Measurements from ENCODE around the gene DBP. TPM values are rescaled to one million over a fixed set of nuclear protein-coding genes. Genes with fewer than 3 reads are reported as not detected.

DBP gene
- total and polyA plus RNA-seq, 9 donors = 19.7 to 69.8 (median 29.0) TPM

DNA sequence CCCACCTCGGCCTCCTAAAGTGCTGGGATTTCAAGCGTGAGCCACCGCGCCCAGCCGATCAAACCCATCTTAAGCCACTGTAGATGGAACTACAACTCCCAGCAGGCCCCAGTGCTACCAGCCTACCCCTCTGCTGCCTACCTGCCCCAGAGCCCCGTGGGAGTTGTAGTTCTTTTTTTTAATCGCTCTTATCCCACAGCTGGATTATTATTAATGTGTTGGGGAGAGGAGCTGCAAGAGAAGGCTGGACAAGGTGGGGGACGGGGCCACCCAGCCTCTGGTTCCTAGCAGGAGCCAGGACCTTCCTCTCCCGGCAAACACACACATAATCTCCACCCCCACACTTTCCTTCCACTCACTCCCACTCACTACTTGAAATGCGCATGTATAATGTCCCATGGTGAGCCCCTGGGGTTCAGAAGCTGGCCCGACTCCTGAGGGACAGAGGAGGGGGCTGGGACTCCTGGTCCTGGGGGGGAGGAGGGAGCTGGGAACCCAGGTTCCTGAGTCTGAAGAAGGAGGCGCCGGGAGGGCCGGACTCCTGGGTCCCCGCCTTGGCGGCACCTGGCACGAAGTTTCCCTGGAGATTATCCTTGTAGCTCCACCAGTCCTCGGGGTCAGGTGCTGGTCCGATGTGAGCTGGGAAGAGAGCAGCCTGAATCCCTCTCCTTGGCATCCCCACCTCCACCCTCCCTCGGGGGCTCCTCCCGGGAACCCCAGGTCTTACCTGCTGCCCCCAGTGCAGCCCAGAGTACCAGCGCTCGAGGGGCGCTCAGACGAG, 7.8 kb upstream of the DBP start:
- Histone ChIP-seq H3K4me3 (peak overlapping the region; percentile 56), H3K36me3 (no peaks in the 10 kb centered on the region), H3K27me3 (no peaks in the 10 kb centered on the region), H3K27ac (peak overlapping the region; percentile 92 to 97), H3K4me1 (ENCODE audit: insufficient read depth) (peaks cover 4% of the 10 kb centered on the region), H3K9me3 (no peaks in the 10 kb centered on the region)
- TF ChIP-seq, protein P1, sequence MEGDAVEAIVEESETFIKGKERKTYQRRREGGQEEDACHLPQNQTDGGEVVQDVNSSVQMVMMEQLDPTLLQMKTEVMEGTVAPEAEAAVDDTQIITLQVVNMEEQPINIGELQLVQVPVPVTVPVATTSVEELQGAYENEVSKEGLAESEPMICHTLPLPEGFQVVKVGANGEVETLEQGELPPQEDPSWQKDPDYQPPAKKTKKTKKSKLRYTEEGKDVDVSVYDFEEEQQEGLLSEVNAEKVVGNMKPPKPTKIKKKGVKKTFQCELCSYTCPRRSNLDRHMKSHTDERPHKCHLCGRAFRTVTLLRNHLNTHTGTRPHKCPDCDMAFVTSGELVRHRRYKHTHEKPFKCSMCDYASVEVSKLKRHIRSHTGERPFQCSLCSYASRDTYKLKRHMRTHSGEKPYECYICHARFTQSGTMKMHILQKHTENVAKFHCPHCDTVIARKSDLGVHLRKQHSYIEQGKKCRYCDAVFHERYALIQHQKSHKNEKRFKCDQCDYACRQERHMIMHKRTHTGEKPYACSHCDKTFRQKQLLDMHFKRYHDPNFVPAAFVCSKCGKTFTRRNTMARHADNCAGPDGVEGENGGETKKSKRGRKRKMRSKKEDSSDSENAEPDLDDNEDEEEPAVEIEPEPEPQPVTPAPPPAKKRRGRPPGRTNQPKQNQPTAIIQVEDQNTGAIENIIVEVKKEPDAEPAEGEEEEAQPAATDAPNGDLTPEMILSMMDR (IDR thresholded peaks at IDR 0.05) = no peak
- TF ChIP-seq POLR2A (IDR thresholded peaks at IDR 0.05) = peak; percentile 39
- 1 to 3% (median 1%) methylated on average over 25 of the region's 25 CpGs for WGBS, 3 donors
- DNase-seq = peak; percentile 79 to 87 (median 82)
- intact Hi-C loops (cut with DNase I) = loop anchor here in 2 of 4 donors (5.0 to 10.0 kb wide), 3 partner anchors 70 to 322 kb away; partner anchors contain the start of genes FTL (in 1 of the 2) and MAMSTR (in 1 of the 2)

DNA sequence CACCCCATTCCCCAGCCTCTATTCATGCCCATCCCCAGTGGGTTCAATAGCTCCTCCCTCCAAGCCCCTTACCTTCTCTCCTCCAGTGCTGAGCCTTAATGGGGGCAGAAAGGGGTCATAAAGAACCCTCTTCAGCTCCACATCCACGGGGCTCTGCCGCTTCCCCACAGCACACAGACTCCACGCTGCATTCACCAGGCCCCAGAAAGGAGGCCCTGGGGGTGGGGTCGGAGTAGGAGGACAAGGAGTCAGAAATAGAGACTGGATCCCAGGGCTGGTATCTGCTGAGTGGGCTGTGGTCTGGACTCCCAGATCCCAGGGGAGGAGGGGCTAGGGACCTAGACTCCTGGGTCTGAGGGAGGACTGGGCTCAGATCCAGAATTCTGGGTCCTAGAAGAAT, 7.2 kb upstream of the DBP start:
- H3K9me3 ChIP-seq = no peaks in the 10 kb centered on the region
- H3K27me3 ChIP-seq = no peaks in the 10 kb centered on the region
- 38 to 54% (median 45%) methylated on average over 4 of the region's 4 CpGs for WGBS, 3 donors
- DNase-seq = no peak
- no peak overlapping the region for H3K4me3 ChIP-seq
- intact Hi-C loops (cut with DNase I) = loop anchor here in 1 of 4 donors (10.0 kb wide), 1 partner anchor 70 kb away; the partner anchor contains the start of gene MAMSTR
- H3K36me3 ChIP-seq = no peaks in the 10 kb centered on the region
- peak overlapping the region; percentile 92 to 97 for H3K27ac ChIP-seq
- TF ChIP-seq POLR2A (IDR thresholded peaks at IDR 0.05) (no peak), EP300 (IDR thresholded peaks at IDR 0.05) (no peak)
- TF ChIP-seq, protein P1 (IDR thresholded peaks at IDR 0.05) = no peak
- peaks cover 4% of the 10 kb centered on the region for H3K4me1 ChIP-seq (ENCODE audit: insufficient read depth)

DNA sequence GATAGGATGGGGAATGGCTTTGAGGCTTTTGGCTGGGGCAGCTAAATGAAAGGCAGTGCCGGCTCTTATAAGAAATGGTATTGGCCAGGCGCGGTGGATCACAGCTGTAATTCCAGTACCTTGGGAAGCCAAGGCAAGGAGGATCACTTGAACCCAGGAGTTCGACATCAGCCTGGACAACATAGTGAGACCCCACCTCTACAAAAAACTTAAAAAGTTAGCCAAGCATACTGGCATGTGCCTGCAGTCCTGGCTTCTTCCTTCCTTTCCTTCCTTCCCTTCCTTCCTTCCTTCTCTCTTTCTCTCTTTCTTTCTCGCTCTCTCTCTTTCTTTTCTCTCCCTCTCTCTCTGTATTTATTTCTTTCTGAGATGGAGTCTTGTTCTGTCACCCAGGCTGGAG, 5.7 kb upstream of the DBP start:
- TF ChIP-seq EP300 (IDR thresholded peaks at IDR 0.05) (no peak), POLR2A (IDR thresholded peaks at IDR 0.05) (no peak)
- TF ChIP-seq, protein P1 (IDR thresholded peaks at IDR 0.05) = no peak
- no peak overlapping the region for H3K27ac ChIP-seq
- H3K4me3 ChIP-seq = no peak overlapping the region
- WGBS, 3 donors = 90 to 96% (median 91%) methylated on average over 5 of the region's 5 CpGs
- no peaks in the 10 kb centered on the region for H3K36me3 ChIP-seq
- no peak for DNase-seq
- no peaks in the 10 kb centered on the region for H3K9me3 ChIP-seq
- no peaks in the 10 kb centered on the region for H3K27me3 ChIP-seq
- H3K4me1 ChIP-seq (ENCODE audit: insufficient read depth) = peaks cover 10% of the 10 kb centered on the region
- intact Hi-C loops (cut with DNase I) = loop anchor here in 1 of 4 donors (10.0 kb wide), 1 partner anchor 72 kb away; the partner anchor contains the start of gene MAMSTR

DNA sequence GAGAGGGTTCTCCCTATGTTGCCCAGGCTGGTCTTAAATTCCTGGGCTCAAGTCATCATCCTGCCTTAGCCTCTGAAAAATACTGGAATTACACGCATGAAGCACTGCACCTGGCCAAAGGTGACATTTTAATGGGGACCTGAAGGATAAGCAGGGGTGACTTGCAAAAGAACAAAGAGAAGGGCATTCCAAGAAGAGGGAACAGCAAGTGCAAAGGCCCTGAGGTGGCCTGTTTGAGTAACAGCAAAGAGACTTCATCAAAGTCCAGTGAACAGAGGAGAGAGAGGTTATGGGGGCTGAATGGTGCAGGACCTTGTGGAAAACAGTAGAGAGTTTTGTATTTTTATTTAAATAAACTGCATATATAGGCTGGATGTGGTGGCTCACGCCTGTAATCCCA, 4.7 kb upstream of the DBP start:
- 94 to 98% (median 97%) methylated on average over 2 of the region's 2 CpGs for WGBS, 3 donors
- TF ChIP-seq EP300 (IDR thresholded peaks at IDR 0.05) (no peak), POLR2A (IDR thresholded peaks at IDR 0.05) (no peak)
- TF ChIP-seq, protein P1 (IDR thresholded peaks at IDR 0.05) = no peak
- H3K36me3 ChIP-seq = no peaks in the 10 kb centered on the region
- H3K4me1 ChIP-seq (ENCODE audit: insufficient read depth) = peaks cover 10% of the 10 kb centered on the region
- no peak overlapping the region for H3K4me3 ChIP-seq
- H3K27ac ChIP-seq = no peak overlapping the region
- no peaks in the 10 kb centered on the region for H3K27me3 ChIP-seq
- no peak for DNase-seq
- H3K9me3 ChIP-seq = no peaks in the 10 kb centered on the region
- intact Hi-C loops (cut with DNase I) = loop anchor here in 1 of 4 donors (10.0 kb wide), 1 partner anchor 73 kb away; the partner anchor contains the start of gene MAMSTR

Measured in ovary (tissue), 9 donors.